ENCODE results near the gene MNT.

DNA sequence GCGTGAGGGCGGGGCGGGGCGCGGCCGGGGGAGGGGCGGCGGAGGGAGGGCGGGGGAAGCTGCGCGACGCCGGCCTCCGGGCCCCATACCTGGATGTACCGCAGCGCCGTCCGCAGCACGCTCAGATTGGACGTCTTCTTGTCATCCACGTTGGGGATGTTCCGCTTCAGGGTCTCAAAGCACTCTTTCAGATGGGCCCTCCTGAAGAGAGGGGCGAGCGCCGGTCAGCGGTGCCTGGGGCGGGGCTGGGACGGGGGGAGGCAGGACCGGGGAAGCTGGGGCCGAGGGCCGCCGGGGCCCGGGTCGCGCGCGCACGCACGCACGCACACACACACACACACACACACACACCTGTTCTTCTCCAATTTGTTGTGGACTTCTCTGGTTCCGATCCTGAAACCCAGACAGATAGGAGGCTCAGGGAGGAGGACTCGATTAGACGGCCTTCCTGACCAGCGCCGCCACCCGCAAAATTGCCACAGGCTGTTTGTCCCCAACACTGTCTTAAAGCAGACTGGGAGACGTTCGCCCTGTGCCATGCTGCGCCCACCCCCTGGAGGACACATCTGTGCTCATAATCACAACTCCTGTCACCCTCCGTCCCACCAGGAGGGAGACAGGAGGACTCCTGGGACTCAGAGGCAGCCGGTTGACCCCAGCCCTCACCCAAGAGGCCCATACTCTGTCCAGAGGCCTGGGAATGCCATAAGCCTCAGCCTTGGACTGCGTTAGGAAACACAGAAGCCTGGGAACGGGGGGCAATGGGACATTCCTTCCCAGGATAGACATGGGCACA, 6.7 kb downstream of the MNT start:
- TF ChIP-seq POLR2A (IDR thresholded peaks at IDR 0.05) (no peak), CTCF (IDR thresholded peaks at IDR 0.05) (no peak)
